NCI-H1105 treated with DMSO at 0.1 percent for 48 hours (cell line): ENCODE measurements around the gene KPNA6.
A peak's percentile ranks its signal among the peaks of the same experiment; 100 is the strongest.
"Not testable (repeated sequence)": the region's sequence is repeated elsewhere in the genome, so short reads cannot be mapped to it uniquely, and the experiment has no call there.

Experiments
- DNase-seq: peaks from one replicate; lab custom pipeline; 2025; lab: John Stamatoyannopoulos, UW

Gene KPNA6

GRCh38 chr1:32142446-32143301 lies 34.8 kb downstream of the KPNA6 start:
- DNase-seq, result no peak

- DNase-seq, result not testable (repeated sequence)
These were observed 35.4 kb downstream of the KPNA6 start for GRCh38 chr1:32143302-32143695.

- DNase-seq, result no peak
These were observed 36.2 kb downstream of the KPNA6 start for GRCh38 chr1:32144033-32144432.

GRCh38 chr1:32147799-32148198 lies 39.9 kb downstream of the KPNA6 start:
- not testable (repeated sequence) for DNase-seq

GRCh38 chr1:32150847-32151246 lies 43.0 kb downstream of the KPNA6 start:
- DNase-seq, result no peak

- DNase-seq, result peak; percentile 53
These were observed 43.5 kb downstream of the KPNA6 start for GRCh38 chr1:32151319-32151787.

GRCh38 chr1:32159189-32159588 lies 51.3 kb downstream of the KPNA6 start:
- no peak for DNase-seq

GRCh38 chr1:32163405-32163804 lies 55.5 kb downstream of the KPNA6 start:
- DNase-seq, result no peak

- not testable (repeated sequence) for DNase-seq
These were observed 57.8 kb downstream of the KPNA6 start for GRCh38 chr1:32165633-32166032.

GRCh38 chr1:32170991-32171390 lies 63.1 kb downstream of the KPNA6 start:
- DNase-seq, result no peak

- no peak for DNase-seq
These were observed 64.9 kb downstream of the KPNA6 start for GRCh38 chr1:32172621-32173245.

- DNase-seq, result no peak
These were observed 70.7 kb downstream of the KPNA6 start for GRCh38 chr1:32178380-32179192.

GRCh38 chr1:32179193-32179442 lies 71.3 kb downstream of the KPNA6 start:
- DNase-seq, result no peak

GRCh38 chr1:32179443-32180185 lies 71.8 kb downstream of the KPNA6 start, which contains the start of gene TXLNA:
TXLNA (plus strand) TSS chr1:32179675; CDS start chr1:32180346, 671 bp downstream.
- peak; percentile 94 for DNase-seq

GRCh38 chr1:32180186-32181060 lies 72.6 kb downstream of the KPNA6 start:
- DNase-seq, result peak; percentile 22

- no peak for DNase-seq
These were observed 73.2 kb downstream of the KPNA6 start for GRCh38 chr1:32181065-32181464.

GRCh38 chr1:32181563-32181962 lies 73.7 kb downstream of the KPNA6 start:
- no peak for DNase-seq

- DNase-seq, result no peak
These were observed 74.2 kb downstream of the KPNA6 start for GRCh38 chr1:32182060-32182459.

GRCh38 chr1:32184650-32185049 lies 76.8 kb downstream of the KPNA6 start:
- DNase-seq, result no peak

- no peak for DNase-seq
These were observed 78.2 kb downstream of the KPNA6 start for GRCh38 chr1:32186077-32186476.

- no peak for DNase-seq
These were observed 78.6 kb downstream of the KPNA6 start for GRCh38 chr1:32186491-32186890.
